ENCODE measurements around the gene IHH.

IHH gene

GRCh38 chr2:219024059-219024458 is 36.7 kb downstream of the IHH start:
- no peak overlapping the region for H3K27ac ChIP-seq
- TF ChIP-seq ZFX (IDR thresholded peaks at IDR 0.05; ENCODE audit: borderline replicate concordance) (no peak), CTCF (IDR thresholded peaks at IDR 0.05) (no peak)

DNA sequence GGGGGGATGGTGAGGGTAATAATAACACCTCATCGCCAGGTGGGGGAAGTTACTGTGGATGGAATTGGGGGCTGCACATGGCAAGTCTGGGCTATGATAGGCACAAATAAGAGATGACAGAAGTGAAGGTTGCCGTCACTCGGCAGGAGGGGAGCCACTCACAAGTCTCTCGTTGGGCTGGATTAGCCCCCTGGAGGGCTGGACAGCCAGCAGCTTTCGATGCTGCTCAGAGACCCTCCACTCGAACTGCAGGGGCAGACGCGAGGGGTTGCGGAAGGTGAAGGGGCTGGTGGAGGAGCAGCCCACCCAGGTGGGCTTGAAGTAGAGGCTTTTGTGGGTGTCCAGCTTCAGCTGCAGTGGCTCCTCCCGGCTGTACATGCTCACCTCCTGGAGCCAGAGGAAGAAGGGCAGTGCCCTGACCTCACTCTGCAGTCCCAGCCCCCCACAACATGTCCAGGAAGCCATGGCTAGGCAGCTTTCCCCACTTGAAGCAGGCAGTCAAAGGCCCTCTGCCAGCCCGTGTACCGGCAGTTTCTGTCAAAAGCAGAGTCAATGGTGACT is 37.6 kb downstream of the IHH start:
- no peak for TF ChIP-seq ZFX (IDR thresholded peaks at IDR 0.05; ENCODE audit: borderline replicate concordance)
- no peak for TF ChIP-seq CTCF (IDR thresholded peaks at IDR 0.05)
- no peak overlapping the region for H3K27ac ChIP-seq

DNA sequence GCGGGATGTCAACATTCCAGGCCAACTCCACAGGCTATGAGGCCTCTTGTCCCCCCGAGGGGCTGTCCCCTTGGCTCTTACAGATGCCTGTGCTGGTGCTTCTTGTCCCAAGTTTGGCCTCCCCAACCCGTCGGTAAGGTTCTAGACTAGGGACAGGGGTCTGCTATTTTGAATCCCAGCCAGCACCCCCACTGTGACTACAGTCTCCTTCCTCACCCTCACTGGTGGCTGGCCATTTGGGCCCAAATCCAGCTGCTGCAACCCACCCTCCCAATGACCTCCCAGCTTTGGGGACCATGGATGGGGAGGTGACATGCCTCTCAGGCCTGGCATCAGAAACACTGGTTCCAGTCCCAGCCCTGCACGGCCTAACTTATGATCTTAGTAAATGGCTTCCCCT is 38.1 kb downstream of the IHH start:
- no peak overlapping the region for H3K27ac ChIP-seq
- no peak for TF ChIP-seq ZFX (IDR thresholded peaks at IDR 0.05; ENCODE audit: borderline replicate concordance)
- no peak for TF ChIP-seq CTCF (IDR thresholded peaks at IDR 0.05)

DNA sequence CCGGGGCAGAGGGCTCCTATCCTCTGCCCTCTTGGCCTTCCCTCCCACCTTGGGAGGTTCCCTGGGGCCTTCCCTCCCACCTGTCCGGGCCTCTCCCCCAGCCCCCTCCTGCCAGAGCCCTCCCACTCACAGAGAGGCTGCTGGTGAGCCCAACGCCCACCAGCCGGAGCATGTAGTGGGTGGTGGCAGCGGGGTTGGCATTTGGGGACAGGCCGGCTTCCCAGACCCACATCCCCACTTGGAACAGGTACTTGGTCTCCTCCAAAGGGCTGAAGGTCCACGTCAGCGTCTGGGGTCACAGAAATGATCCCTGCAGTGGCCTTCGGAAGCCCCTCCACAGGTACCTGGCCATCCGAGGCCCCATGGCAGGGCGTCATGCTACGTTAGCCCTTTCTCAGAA is 38.7 kb downstream of the IHH start:
- no peak for TF ChIP-seq CTCF (IDR thresholded peaks at IDR 0.05)
- no peak for TF ChIP-seq ZFX (IDR thresholded peaks at IDR 0.05; ENCODE audit: borderline replicate concordance)
- H3K27ac ChIP-seq: no peak overlapping the region

GRCh38 chr2:219021591-219021990 is 39.1 kb downstream of the IHH start:
- no peak for TF ChIP-seq ZFX (IDR thresholded peaks at IDR 0.05; ENCODE audit: borderline replicate concordance)
- TF ChIP-seq CTCF (IDR thresholded peaks at IDR 0.05): no peak
- H3K27ac ChIP-seq: no peak overlapping the region

GRCh38 chr2:219020604-219021365 is 39.9 kb downstream of the IHH start:
- no peak overlapping the region for H3K27ac ChIP-seq
- TF ChIP-seq CTCF (IDR thresholded peaks at IDR 0.05) (no peak), ZFX (IDR thresholded peaks at IDR 0.05; ENCODE audit: borderline replicate concordance) (no peak)

- TF ChIP-seq ZFX (IDR thresholded peaks at IDR 0.05; ENCODE audit: borderline replicate concordance) (no peak), CTCF (IDR thresholded peaks at IDR 0.05) (no peak)
- no peak overlapping the region for H3K27ac ChIP-seq
These were observed 41.3 kb downstream of the IHH start for GRCh38 chr2:219019436-219019835.

Data from 22Rv1 (cell line).